Endometrium (tissue), 2 donors: ENCODE results near the gene ZNF618.

Experiments
- FAIRE-seq: peaks from 2 replicates; lab custom pipeline; 2012; peaks lifted over from hg19 to GRCh38; lab: Jason Lieb, UNC
- donor health status: control.
- donor health status: control.

The ZNF618 gene

GRCh38 chr9:113958556-113958955 lies 82.4 kb downstream of the ZNF618 start:
- no peak for FAIRE-seq

GRCh38 chr9:113960768-113961167 lies 84.7 kb downstream of the ZNF618 start:
- no peak for FAIRE-seq

- FAIRE-seq = no peak
Measured at GRCh38 chr9:113962396-113962795, 86.3 kb downstream of the ZNF618 start.

GRCh38 chr9:113963017-113963620 lies 87.0 kb downstream of the ZNF618 start:
- no peak for FAIRE-seq

- FAIRE-seq = peak; percentile 37
Measured at GRCh38 chr9:113963696-113964494, 87.8 kb downstream of the ZNF618 start.

- FAIRE-seq = peak; percentile 72
Measured at GRCh38 chr9:113964495-113965170, 88.5 kb downstream of the ZNF618 start.

GRCh38 chr9:113966394-113966793 lies 90.3 kb downstream of the ZNF618 start:
- FAIRE-seq = no peak

GRCh38 chr9:113967380-113967779 lies 91.3 kb downstream of the ZNF618 start:
- FAIRE-seq = no peak

- FAIRE-seq = no peak
Measured at GRCh38 chr9:113969343-113969742, 93.2 kb downstream of the ZNF618 start.

GRCh38 chr9:113973226-113973625 lies 97.1 kb downstream of the ZNF618 start:
- FAIRE-seq = no peak

GRCh38 chr9:113973963-113974413 lies 97.9 kb downstream of the ZNF618 start:
- no peak for FAIRE-seq

- FAIRE-seq = no peak
Measured at GRCh38 chr9:113976915-113977314, 100.8 kb downstream of the ZNF618 start.

GRCh38 chr9:113978725-113979342 lies 102.7 kb downstream of the ZNF618 start:
- no peak for FAIRE-seq

- FAIRE-seq = no peak
Measured at GRCh38 chr9:113979343-113980127, 103.4 kb downstream of the ZNF618 start.

GRCh38 chr9:113984639-113985380 lies 108.7 kb downstream of the ZNF618 start:
- no peak for FAIRE-seq

- FAIRE-seq = no peak
Measured at GRCh38 chr9:113985968-113986585, 110.0 kb downstream of the ZNF618 start.

GRCh38 chr9:113986931-113987330 lies 110.8 kb downstream of the ZNF618 start:
- FAIRE-seq = no peak

GRCh38 chr9:113987526-113987925 lies 111.4 kb downstream of the ZNF618 start:
- no peak for FAIRE-seq

GRCh38 chr9:113988385-113989016 lies 112.4 kb downstream of the ZNF618 start:
- FAIRE-seq = no peak
